PC-3 (cell line): Measurements from ENCODE around the gene CFAP46. TPM values are rescaled to one million over a fixed set of nuclear protein-coding genes. Genes with fewer than 3 reads are reported as not detected.

ENCODE experiments used
- ATAC-seq: fragments of 200-7000 bp; cut with Tn5 transposase; 2 replicates; pipeline ENCODE4 v1.9.1; 2020; ENCODE audit warnings: mild to moderate bottlenecking, moderate library complexity
- BruUV-seq: library from RNA; stranded (reverse); fragments of 400-500 nt; replicated peaks from 2 replicates; lab custom pipeline; 2021; lab: Mats Ljungman, UMichigan
- CTCF ChIA-PET: fragments of 300-600 bp; sonication (Branson Sonifier 250); formaldehyde crosslinking; loops from one replicate; lab custom pipeline; 2022; ENCODE audit warnings: antibody characterized with exemption; lab: Charles Lee
- POLR2A ChIA-PET: fragments of 300-600 bp; sonication (Branson Sonifier 250); formaldehyde crosslinking; loops from one replicate; lab custom pipeline; 2022; ENCODE audit warnings: antibody characterized with exemption; ENCODE audit not compliant: unreplicated experiment; lab: Charles Lee
- DNase-seq: peaks from one replicate; pipeline ENCODE4 v3.0.0-alpha.2; 2015
- H2AFZ ChIP-seq: fragments of 300-600 bp; sonication (generic); 2 replicates; pipeline ENCODE4 v1.6.0; 2016; ENCODE audit warnings: antibody characterized with exemption, low read length
- H3F3A ChIP-seq: fragments of 300-600 bp; sonication (generic); one replicate; pipeline ENCODE4 v1.6.0; 2017; ENCODE audit warnings: antibody characterized with exemption, low read length, control low read depth, mild to moderate bottlenecking; ENCODE audit not compliant: unreplicated experiment
- H3K27ac ChIP-seq: fragments of 300-600 bp; sonication (generic); 2 replicates; pipeline ENCODE4 v1.5.1; 2016; ENCODE audit warnings: mild to moderate bottlenecking, low read length
- H3K27me3 ChIP-seq: fragments of 300-600 bp; sonication (generic); 2 replicates; pipeline ENCODE4 v1.6.1; 2016; ENCODE audit warnings: low read length, mixed read lengths
- H3K36me3 ChIP-seq: fragments of 300-600 bp; sonication (generic); 2 replicates; pipeline ENCODE4 v1.6.1; 2016; ENCODE audit warnings: low read depth, mixed run types, low read length, mixed read lengths
- H3K4me1 ChIP-seq: fragments of 300-600 bp; sonication (generic); 2 replicates; pipeline ENCODE4 v1.5.1; 2016; ENCODE audit warnings: low read length; ENCODE audit not compliant: insufficient read depth
- H3K4me2 ChIP-seq: fragments of 300-600 bp; sonication (generic); 2 replicates; pipeline ENCODE4 v1.6.0; 2016; ENCODE audit warnings: low read length
- H3K4me3 ChIP-seq: fragments of 300-600 bp; sonication (generic); 2 replicates; pipeline ENCODE4 v1.5.1; 2016; ENCODE audit warnings: mild to moderate bottlenecking, low read length, mixed read lengths
- H3K79me2 ChIP-seq: fragments of 300-600 bp; sonication (generic); 2 replicates; pipeline ENCODE4 v1.6.1; 2017; ENCODE audit warnings: low read length, mixed read lengths
- H3K9ac ChIP-seq: fragments of 300-600 bp; sonication (generic); 2 replicates; pipeline ENCODE4 v1.6.0; 2016; ENCODE audit warnings: mild to moderate bottlenecking, low read length
- H3K9me2 ChIP-seq: fragments of 300-600 bp; sonication (generic); replicated peaks from 2 replicates; pipeline ENCODE4 v1.6.1; 2016; ENCODE audit warnings: mixed run types, low read length, mixed read lengths
- H3K9me3 ChIP-seq: fragments of 300-600 bp; sonication (generic); 2 replicates; pipeline ENCODE4 v1.6.1; 2016; ENCODE audit warnings: low read length, mixed read lengths
- H4K20me1 ChIP-seq: fragments of 300-600 bp; sonication (generic); 2 replicates; pipeline ENCODE4 v1.6.1; 2016; ENCODE audit warnings: low read length, mixed read lengths
- EZH2 ChIP-seq: fragments of 300-600 bp; sonication (generic); IDR thresholded peaks from one replicate; pipeline ENCODE4 v1.6.1; 2017; ENCODE audit warnings: antibody characterized with exemption, mild to moderate bottlenecking, low read length; ENCODE audit not compliant: unreplicated experiment
- EZH2phosphoT487 ChIP-seq: fragments of 300-600 bp; sonication (generic); IDR thresholded peaks from 2 replicates; pipeline ENCODE4 v1.6.1; 2018; ENCODE audit warnings: mild to moderate bottlenecking, antibody characterized with exemption, low read length, borderline replicate concordance
- intact Hi-C: fragments of 100-400 bp; cut with micrococcal nuclease; formaldehyde crosslinking; loops from 2 replicates; pipeline ENCODE4 v1.9.0; 2023
- total RNA-seq: library from RNA; depleted of rRNA; stranded (reverse); fragments of >200 nt; gene quantifications from 2 replicates; pipeline ENCODE4 v1.2.3, GENCODE V29; 2014
- TF ChIP-seq, protein P1 (sequence below): fragments of 300-600 bp; sonication (generic); conservative IDR thresholded peaks from 2 replicates; pipeline ENCODE4 v1.5.1; 2017; ENCODE audit warnings: antibody characterized with exemption, low read depth, mild to moderate bottlenecking, low read length

CFAP46 gene
- total RNA-seq, 1 experiment from 2014 or later = 0.04 TPM

DNA sequence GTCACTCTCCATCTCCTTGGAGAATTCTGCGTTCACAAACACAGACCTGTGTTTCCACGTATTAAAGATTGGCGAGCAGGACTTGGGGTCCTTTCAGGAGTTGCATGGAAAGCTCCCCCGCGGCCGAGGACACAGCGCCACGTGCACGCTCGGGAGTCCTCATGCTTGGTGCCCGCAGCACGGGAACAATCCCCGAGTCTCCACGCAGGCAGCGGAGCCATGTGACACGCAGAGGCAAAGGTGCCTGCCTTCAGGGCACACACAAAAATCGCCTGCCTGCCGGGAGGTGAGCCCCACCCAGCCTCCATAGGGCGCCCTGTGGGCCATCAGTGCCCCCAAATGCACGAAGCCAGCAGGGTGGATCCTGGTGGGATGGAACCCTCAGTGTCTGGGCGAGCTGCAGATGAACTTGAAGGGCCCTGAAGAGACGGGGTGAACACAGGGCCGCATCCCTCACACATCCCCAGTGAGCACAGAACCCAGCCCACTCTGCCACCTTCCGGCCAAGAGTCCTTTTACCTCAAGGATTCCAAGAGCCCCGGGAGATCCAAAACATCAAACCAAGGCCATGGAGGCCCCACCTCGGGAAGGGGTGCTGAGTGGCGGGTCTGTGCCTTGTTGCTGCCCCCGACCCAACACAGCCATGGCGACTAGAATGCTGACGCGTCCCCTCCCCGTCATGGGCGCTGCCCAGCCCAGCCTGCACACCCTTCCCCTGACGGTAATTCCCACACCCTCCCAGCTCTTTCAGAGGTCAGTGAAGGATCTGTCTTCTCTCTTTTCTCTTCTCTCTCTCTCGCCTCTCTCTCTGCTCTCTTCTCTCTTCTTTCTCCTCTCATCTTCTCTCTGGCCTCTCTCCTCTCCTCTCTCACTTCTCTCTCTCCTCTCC, 55.9 kb downstream of the CFAP46 start:
- DNase-seq = peak; percentile 24
- Histone ChIP-seq H3K79me2 (no peaks in the 10 kb centered on the region), H3K27ac (no peak overlapping the region), H2AFZ (no peak overlapping the region), H3F3A (no peaks in the 10 kb centered on the region), H3K36me3 (no peaks in the 10 kb centered on the region), H3K27me3 (peaks cover 40% of the 10 kb centered on the region), H3K9me3 (no peaks in the 10 kb centered on the region), H3K4me3 (no peak overlapping the region), H3K9ac (no peak overlapping the region), H3K4me2 (no peak overlapping the region), H3K4me1 (no peaks in the 10 kb centered on the region), H4K20me1 (no peaks in the 10 kb centered on the region), H3K9me2 (no peaks in the 10 kb centered on the region)
- TF ChIP-seq, protein P1, sequence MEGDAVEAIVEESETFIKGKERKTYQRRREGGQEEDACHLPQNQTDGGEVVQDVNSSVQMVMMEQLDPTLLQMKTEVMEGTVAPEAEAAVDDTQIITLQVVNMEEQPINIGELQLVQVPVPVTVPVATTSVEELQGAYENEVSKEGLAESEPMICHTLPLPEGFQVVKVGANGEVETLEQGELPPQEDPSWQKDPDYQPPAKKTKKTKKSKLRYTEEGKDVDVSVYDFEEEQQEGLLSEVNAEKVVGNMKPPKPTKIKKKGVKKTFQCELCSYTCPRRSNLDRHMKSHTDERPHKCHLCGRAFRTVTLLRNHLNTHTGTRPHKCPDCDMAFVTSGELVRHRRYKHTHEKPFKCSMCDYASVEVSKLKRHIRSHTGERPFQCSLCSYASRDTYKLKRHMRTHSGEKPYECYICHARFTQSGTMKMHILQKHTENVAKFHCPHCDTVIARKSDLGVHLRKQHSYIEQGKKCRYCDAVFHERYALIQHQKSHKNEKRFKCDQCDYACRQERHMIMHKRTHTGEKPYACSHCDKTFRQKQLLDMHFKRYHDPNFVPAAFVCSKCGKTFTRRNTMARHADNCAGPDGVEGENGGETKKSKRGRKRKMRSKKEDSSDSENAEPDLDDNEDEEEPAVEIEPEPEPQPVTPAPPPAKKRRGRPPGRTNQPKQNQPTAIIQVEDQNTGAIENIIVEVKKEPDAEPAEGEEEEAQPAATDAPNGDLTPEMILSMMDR = peak; percentile 41; the same call in 1 of the 2 replicates
- TF ChIP-seq EZH2 = no peak
- no peak for TF ChIP-seq EZH2phosphoT487
- POLR2A ChIA-PET = no interaction called here
- ATAC-seq = peak; percentile 68
- intact Hi-C loops = loop anchor here (5.0 kb wide), 1 partner anchor 49 kb away; no protein-coding TSS in a partner anchor
- no TSS peak for BruUV-seq
- CTCF ChIA-PET = no interaction called here

DNA sequence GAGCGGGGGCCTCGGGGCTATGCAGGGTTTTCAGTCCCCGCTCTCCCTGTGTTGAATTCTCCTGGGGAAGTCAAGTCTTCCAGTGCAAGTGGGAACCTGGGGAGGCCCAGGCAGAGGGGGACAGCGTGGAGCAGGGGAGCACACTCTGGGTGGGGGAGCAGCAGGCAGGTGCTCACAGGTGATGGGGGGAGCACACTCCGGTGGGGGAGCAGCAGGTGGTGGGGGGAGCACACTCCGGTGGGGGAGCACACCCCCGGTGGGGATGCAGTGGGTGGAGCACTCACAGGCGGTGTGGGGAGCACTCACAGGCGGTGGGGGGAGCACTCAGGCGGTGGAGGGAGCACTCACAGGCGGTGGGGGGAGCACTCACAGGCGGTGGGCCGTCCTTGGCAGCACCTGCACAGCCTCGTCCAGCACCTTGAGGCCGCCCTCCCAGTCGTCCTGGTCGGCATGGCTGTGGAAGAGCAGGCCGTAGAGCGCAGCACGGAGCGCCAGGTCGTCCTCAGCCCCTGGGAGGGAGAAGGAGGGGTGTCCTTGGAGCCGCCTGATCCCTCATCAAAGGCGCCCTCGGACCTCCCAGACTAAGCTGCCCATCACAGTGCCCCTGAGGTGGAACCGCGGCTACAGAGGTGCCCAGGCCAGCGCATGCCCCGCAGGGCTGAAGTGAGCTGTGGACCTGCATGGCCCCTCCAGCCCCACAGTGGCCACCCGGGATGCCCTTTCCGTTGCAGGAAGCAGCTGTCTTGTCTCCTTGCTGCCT, 56.7 kb downstream of the CFAP46 start:
- Histone ChIP-seq H3K9ac (no peak overlapping the region), H3F3A (no peaks in the 10 kb centered on the region), H3K27ac (no peak overlapping the region), H3K9me3 (no peaks in the 10 kb centered on the region), H3K79me2 (no peaks in the 10 kb centered on the region), H3K4me1 (no peaks in the 10 kb centered on the region), H4K20me1 (no peaks in the 10 kb centered on the region), H3K4me2 (no peak overlapping the region), H3K36me3 (no peaks in the 10 kb centered on the region), H2AFZ (no peak overlapping the region), H3K27me3 (peaks cover 36% of the 10 kb centered on the region), H3K4me3 (no peak overlapping the region), H3K9me2 (no peaks in the 10 kb centered on the region)
- ChIA-PET CTCF (no interaction called here), POLR2A (no interaction called here)
- ATAC-seq = no peak
- BruUV-seq = no TSS peak
- no peak for DNase-seq
- intact Hi-C loops = loop anchor here (5.0 kb wide), 1 partner anchor 48 kb away; no protein-coding TSS in a partner anchor
- TF ChIP-seq EZH2phosphoT487 (no peak), EZH2 (no peak)
- TF ChIP-seq, protein P1 = no peak
